ENCODE data around the gene ABHD3.

GRCh38 chr18:21739604-21740537, 35.3 kb upstream of the ABHD3 start:
- TF ChIP-seq CTCF (IDR thresholded peaks at IDR 0.05) (no peak), POLR2AphosphoS5 (IDR thresholded peaks at IDR 0.05) (no peak), POLR2A (IDR thresholded peaks at IDR 0.05) (no peak)
